Panc1 (cell line): ENCODE measurements around the gene PGS1.

Experiments
- POLR2AphosphoS5 ChIP-seq: IDR thresholded peaks from 2 replicates; pipeline ENCODE4 v1.6.1; 2012; ENCODE audit warnings: mild to moderate bottlenecking, low read depth, low read length, moderate library complexity
- TF ChIP-seq, protein P1 (sequence below): fragments of 450-650 bp; IDR thresholded peaks from 2 replicates; pipeline ENCODE4 v1.5.1; 2017; ENCODE audit warnings: mild to moderate bottlenecking

GRCh38 chr17:78381601-78382232 lies 3.3 kb downstream of the PGS1 start:
- TF ChIP-seq, protein P1, sequence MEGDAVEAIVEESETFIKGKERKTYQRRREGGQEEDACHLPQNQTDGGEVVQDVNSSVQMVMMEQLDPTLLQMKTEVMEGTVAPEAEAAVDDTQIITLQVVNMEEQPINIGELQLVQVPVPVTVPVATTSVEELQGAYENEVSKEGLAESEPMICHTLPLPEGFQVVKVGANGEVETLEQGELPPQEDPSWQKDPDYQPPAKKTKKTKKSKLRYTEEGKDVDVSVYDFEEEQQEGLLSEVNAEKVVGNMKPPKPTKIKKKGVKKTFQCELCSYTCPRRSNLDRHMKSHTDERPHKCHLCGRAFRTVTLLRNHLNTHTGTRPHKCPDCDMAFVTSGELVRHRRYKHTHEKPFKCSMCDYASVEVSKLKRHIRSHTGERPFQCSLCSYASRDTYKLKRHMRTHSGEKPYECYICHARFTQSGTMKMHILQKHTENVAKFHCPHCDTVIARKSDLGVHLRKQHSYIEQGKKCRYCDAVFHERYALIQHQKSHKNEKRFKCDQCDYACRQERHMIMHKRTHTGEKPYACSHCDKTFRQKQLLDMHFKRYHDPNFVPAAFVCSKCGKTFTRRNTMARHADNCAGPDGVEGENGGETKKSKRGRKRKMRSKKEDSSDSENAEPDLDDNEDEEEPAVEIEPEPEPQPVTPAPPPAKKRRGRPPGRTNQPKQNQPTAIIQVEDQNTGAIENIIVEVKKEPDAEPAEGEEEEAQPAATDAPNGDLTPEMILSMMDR = no peak
- TF ChIP-seq POLR2AphosphoS5 = no peak
